GM18870 (cell line): ENCODE measurements around the gene SNAPIN.

Experiments used
- ATAC-seq: cut with Tn5 transposase; IDR thresholded peaks from one replicate; pipeline ENCODE4 v1.9.1; 2021; ENCODE audit warnings: moderate library complexity; ENCODE audit not compliant: unreplicated experiment

The SNAPIN gene

DNA sequence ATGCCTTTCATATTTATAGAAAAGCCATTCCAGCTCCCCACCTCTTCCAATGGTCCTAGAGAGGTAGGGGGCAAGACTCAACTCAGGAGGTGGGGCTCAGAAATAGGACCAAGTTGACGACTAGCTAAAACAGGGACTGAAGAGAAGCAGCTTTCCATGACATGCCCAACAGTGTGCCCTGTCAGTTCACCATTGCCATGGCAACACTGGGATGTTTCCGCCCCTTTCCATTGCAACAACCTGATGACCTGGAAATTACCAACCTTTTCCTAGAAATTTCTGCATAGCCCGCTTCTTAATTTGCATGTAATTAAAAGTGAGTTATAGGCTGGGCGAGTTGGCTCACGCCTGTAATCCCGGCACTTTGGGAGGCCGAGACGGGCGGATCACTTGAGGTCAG, 47.0 kb downstream of the SNAPIN start:
- no peak for ATAC-seq

DNA sequence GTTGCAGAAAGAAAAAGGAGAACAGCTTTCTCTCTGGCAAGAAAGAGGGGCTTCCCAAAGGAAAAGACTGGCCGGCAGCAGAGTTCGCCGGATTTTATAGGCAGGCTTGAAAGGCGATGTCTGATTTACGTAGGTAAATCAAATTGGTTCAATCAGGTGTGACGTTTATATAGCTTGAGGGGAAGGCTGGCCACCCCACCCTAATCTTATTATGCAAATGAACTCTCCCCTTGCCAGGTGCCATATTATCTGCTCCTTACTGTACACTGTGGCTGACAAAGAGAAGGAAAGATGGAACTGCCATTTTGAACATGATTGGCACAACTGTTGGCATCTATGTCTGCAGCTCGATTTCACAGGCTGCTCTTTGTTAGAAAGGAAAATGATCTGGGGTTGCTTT, 52.5 kb downstream of the SNAPIN start:
- ATAC-seq: no peak
